Testis (tissue), 2 donors: ENCODE measurements around the gene CREB3L2.

Experiments
- CTCF ChIP-seq, 3 experiments: fragments of 450-650 bp in 2 of 3; fragments of 200-600 bp in 1 of 3; sonication (generic) in 1 of 3; IDR thresholded peaks; one replicate each; pipeline ENCODE4 v1.5.1; 2016 to 2019; ENCODE audit warnings: antibody characterized with exemption in 3 of 3, mild to moderate bottlenecking in 2 of 3, moderate library complexity in 1 of 3
- POLR2A ChIP-seq: fragments of 450-650 bp; IDR thresholded peaks from one replicate; pipeline ENCODE4 v1.6.1; 2017; ENCODE audit warnings: antibody characterized with exemption, mild to moderate bottlenecking, moderate library complexity

GRCh38 chr7:137994216-137994615 lies 7.7 kb downstream of the CREB3L2 start:
- TF ChIP-seq CTCF (IDR thresholded peaks at IDR 0.05): no peak
- no peak for TF ChIP-seq POLR2A
